HepG2 (cell line): ENCODE results near the gene CTDSP2. TPM values are rescaled to one million over a fixed set of nuclear protein-coding genes. Genes with fewer than 3 reads are reported as not detected.

Source experiments
- AHDC1 ChIP-seq: sonication (generic); formaldehyde crosslinking; IDR thresholded peaks from 2 replicates; pipeline ENCODE4 v1.5.1; 2020; ENCODE audit warnings: mild to moderate bottlenecking, missing genetic modification reagents, borderline replicate concordance
- ARHGAP35 ChIP-seq: sonication (generic); formaldehyde crosslinking; IDR thresholded peaks from 2 replicates; pipeline ENCODE4 v1.9.0; 2022; ENCODE audit warnings: mild to moderate bottlenecking, inconsistent platforms, moderate library complexity, missing genetic modification reagents, borderline replicate concordance
- ESRRA ChIP-seq: sonication (generic); formaldehyde crosslinking; IDR thresholded peaks from 2 replicates; pipeline ENCODE4 v1.5.1; 2020; ENCODE audit warnings: mild to moderate bottlenecking, low read depth, missing genetic modification reagents
- MEIS1 ChIP-seq: sonication (generic); formaldehyde crosslinking; IDR thresholded peaks from 2 replicates; pipeline ENCODE4 v1.9.0; 2021; ENCODE audit warnings: mild to moderate bottlenecking, missing genetic modification reagents, moderate library complexity, borderline replicate concordance
- NFKBIZ ChIP-seq: IDR thresholded peaks from 2 replicates; pipeline ENCODE4 v1.6.1; 2018; ENCODE audit warnings: missing genetic modification reagents, missing compliant biosample characterization
- NFYB ChIP-seq: sonication (generic); formaldehyde crosslinking; IDR thresholded peaks from 2 replicates; pipeline ENCODE4 v1.4.0; 2020; ENCODE audit warnings: missing genetic modification reagents
- PHB2 ChIP-seq: fragments of 450-650 bp; IDR thresholded peaks from 2 replicates; pipeline ENCODE4 v1.6.1; 2018; ENCODE audit not compliant: partially characterized antibody
- POLR2G ChIP-seq: fragments of 200-400 bp; formaldehyde crosslinking; IDR thresholded peaks from 2 replicates; pipeline ENCODE4 v1.6.1; 2018; ENCODE audit warnings: mild to moderate bottlenecking, low read depth, low read length, moderate library complexity
- SP2 ChIP-seq: sonication (generic); formaldehyde crosslinking; IDR thresholded peaks from 2 replicates; pipeline ENCODE4 v1.5.1; 2020; ENCODE audit warnings: mild to moderate bottlenecking, missing genetic modification reagents
- ZNF234 ChIP-seq: sonication (generic); formaldehyde crosslinking; conservative IDR thresholded peaks from 2 replicates; pipeline ENCODE4 v1.5.1; 2020; ENCODE audit warnings: mild to moderate bottlenecking, missing genetic modification reagents
- ZNF274 ChIP-seq: sonication (generic); formaldehyde crosslinking; IDR thresholded peaks from 2 replicates; pipeline ENCODE4 v1.5.1; 2020; ENCODE audit warnings: mild to moderate bottlenecking, missing genetic modification reagents
- ZNF3 ChIP-seq: IDR thresholded peaks from 2 replicates; pipeline ENCODE4 v1.7.0; 2017; ENCODE audit warnings: inconsistent platforms
- ZNF572 ChIP-seq: sonication (generic); formaldehyde crosslinking; IDR thresholded peaks from 2 replicates; pipeline ENCODE4 v1.5.1; 2020; ENCODE audit warnings: mild to moderate bottlenecking, missing genetic modification reagents
- ZNF746 ChIP-seq: sonication (generic); formaldehyde crosslinking; IDR thresholded peaks from 2 replicates; pipeline ENCODE4 v1.8.0; 2022; ENCODE audit warnings: mild to moderate bottlenecking, missing genetic modification reagents
- polyA plus RNA-seq, 8 experiments: library from polyadenylated mRNA; depleted of rRNA in 3 of 8; stranded (reverse) in 7 of 8; unstranded in 1 of 8; fragments of >200 nt; fragmentation: Illumina TruSeq in 4 of 8; extraction: Trizol in 4 of 8; gene quantifications; 2 replicates each; pipeline versions ENCODE4 v1.2.1 to v1.2.3, GENCODE V29; 2011 to 2016; ENCODE audit warnings: low read depth in 4 of 8, missing spikeins in 1 of 8, mixed read lengths in 1 of 8; ENCODE audit not compliant: insufficient read depth in 1 of 8
- total RNA-seq, 5 experiments: library from RNA; depleted of rRNA; stranded (reverse); fragments of >200 nt; fragmentation: Illumina TruSeq; extraction: Trizol; gene quantifications; 2 replicates each; pipeline ENCODE4 v1.2.3, GENCODE V29; 2016; ENCODE audit warnings: low read depth in 1 of 5
- TF ChIP-seq, protein P1 (sequence below): sonication (generic); formaldehyde crosslinking; IDR thresholded peaks from 2 replicates; pipeline ENCODE4 v1.9.0; 2021; ENCODE audit warnings: missing genetic modification reagents, borderline replicate concordance
- TF ChIP-seq, protein P2 (sequence below): fragments of 450-650 bp; IDR thresholded peaks from 2 replicates; pipeline ENCODE4 v1.6.1; 2016
- TF ChIP-seq, protein P3 (sequence below): sonication (generic); formaldehyde crosslinking; IDR thresholded peaks from 2 replicates; pipeline ENCODE4 v1.4.0; 2020; ENCODE audit warnings: missing genetic modification reagents, borderline replicate concordance

CTDSP2 gene
- total and polyA plus RNA-seq, 2 of the 13 experiments (the other 11 are each of a cell fraction or from before 2014, with no cell fraction given): 38.1 to 82.5 TPM

DNA sequence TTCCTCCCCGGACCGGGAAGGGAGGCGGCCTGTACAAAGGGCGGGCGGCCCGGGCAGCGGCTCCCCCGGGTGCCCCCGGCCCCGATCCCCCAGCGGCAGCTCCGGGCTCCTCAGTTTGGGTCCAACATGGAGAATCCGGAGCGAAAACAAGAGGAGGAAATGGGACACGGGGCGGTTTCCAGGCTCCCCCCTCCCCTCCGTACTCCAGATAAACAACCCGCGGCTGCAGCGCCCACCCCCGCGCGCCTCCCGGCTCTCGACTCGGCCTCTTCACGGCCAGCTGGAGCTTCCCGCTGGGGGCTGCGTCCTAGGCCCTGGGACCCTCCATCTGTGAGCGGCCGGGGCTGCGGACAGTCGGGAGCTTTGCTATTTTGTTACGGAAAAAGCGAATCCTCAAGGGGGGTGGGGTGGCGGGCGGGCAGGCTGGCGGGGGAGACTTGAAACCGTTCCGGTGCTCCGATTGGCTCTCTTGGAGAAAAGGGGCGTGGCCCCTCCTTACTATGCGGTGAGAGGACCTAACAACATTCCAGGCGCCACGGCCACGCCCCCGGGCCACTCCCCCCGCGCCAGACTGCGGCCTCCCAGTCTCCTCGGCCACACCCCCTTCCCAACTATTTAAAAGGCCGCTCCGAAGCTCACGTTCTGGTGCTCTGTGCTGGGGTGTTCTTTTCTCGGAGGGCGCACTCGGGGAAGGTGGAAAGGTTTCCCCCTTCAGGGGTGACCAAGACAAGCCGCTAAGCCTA lies at the start of gene CTDSP2 (continued):
- TF ChIP-seq ESRRA (0 out of 2 replicates have a peak, but pooled peaks have one; percentile 19), ZNF746 (peak; percentile 67), ZNF234 (CRISPR knock-in tag) (no peak), ZNF274 (no peak), PHB2 (no peak), ZNF572 (CRISPR knock-in tag) (no peak), NFYB (CRISPR knock-in tag) (peak; percentile 63; the same call in 1 of the 2 replicates), AHDC1 (CRISPR knock-in tag) (0 out of 2 replicates have a peak, but pooled peaks have one; percentile 6), NFKBIZ (CRISPR knock-in tag) (no peak), ARHGAP35 (CRISPR knock-in tag) (no peak), SP2 (CRISPR knock-in tag) (0 out of 2 replicates have a peak, but pooled peaks have one; percentile 50), MEIS1 (CRISPR knock-in tag) (no peak), POLR2G (peak; percentile 68), ZNF3 (CRISPR knock-in tag) (no peak)
- TF ChIP-seq, protein P1, sequence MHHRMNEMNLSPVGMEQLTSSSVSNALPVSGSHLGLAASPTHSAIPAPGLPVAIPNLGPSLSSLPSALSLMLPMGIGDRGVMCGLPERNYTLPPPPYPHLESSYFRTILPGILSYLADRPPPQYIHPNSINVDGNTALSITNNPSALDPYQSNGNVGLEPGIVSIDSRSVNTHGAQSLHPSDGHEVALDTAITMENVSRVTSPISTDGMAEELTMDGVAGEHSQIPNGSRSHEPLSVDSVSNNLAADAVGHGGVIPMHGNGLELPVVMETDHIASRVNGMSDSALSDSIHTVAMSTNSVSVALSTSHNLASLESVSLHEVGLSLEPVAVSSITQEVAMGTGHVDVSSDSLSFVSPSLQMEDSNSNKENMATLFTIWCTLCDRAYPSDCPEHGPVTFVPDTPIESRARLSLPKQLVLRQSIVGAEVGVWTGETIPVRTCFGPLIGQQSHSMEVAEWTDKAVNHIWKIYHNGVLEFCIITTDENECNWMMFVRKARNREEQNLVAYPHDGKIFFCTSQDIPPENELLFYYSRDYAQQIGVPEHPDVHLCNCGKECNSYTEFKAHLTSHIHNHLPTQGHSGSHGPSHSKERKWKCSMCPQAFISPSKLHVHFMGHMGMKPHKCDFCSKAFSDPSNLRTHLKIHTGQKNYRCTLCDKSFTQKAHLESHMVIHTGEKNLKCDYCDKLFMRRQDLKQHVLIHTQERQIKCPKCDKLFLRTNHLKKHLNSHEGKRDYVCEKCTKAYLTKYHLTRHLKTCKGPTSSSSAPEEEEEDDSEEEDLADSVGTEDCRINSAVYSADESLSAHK: peak; percentile 99
- TF ChIP-seq, protein P2, sequence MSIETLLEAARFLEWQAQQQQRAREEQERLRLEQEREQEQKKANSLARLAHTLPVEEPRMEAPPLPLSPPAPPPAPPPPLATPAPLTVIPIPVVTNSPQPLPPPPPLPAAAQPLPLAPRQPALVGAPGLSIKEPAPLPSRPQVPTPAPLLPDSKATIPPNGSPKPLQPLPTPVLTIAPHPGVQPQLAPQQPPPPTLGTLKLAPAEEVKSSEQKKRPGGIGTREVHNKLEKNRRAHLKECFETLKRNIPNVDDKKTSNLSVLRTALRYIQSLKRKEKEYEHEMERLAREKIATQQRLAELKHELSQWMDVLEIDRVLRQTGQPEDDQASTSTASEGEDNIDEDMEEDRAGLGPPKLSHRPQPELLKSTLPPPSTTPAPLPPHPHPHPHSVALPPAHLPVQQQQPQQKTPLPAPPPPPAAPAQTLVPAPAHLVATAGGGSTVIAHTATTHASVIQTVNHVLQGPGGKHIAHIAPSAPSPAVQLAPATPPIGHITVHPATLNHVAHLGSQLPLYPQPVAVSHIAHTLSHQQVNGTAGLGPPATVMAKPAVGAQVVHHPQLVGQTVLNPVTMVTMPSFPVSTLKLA: peak; percentile 33
- TF ChIP-seq, protein P3, sequence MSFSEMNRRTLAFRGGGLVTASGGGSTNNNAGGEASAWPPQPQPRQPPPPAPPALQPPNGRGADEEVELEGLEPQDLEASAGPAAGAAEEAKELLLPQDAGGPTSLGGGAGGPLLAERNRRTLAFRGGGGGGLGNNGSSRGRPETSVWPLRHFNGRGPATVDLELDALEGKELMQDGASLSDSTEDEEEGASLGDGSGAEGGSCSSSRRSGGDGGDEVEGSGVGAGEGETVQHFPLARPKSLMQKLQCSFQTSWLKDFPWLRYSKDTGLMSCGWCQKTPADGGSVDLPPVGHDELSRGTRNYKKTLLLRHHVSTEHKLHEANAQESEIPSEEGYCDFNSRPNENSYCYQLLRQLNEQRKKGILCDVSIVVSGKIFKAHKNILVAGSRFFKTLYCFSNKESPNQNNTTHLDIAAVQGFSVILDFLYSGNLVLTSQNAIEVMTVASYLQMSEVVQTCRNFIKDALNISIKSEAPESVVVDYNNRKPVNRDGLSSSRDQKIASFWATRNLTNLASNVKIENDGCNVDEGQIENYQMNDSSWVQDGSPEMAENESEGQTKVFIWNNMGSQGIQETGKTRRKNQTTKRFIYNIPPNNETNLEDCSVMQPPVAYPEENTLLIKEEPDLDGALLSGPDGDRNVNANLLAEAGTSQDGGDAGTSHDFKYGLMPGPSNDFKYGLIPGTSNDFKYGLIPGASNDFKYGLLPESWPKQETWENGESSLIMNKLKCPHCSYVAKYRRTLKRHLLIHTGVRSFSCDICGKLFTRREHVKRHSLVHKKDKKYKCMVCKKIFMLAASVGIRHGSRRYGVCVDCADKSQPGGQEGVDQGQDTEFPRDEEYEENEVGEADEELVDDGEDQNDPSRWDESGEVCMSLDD (CRISPR knock-in tag): no peak
